Trophoblast cell (in vitro differentiated cells and primary cell): ENCODE data around the gene TTYH1.

Source experiments
- DNase-seq, 2 donors: peaks; one replicate each; pipeline ENCODE4 v3.0.0-alpha.2; 2016
- H2AFZ ChIP-seq: 2 replicates; pipeline ENCODE4 v1.6.1; 2013; ENCODE audit warnings: low read length, moderate library complexity, mild to moderate bottlenecking; ENCODE audit not compliant: insufficient read depth, poor library complexity
- H2AK5ac ChIP-seq: 2 replicates; pipeline ENCODE4 v1.6.1; 2013; ENCODE audit warnings: mild to moderate bottlenecking, low read length
- H2BK120ac ChIP-seq: 2 replicates; pipeline ENCODE4 v1.6.1; 2013; ENCODE audit warnings: low read length, mild to moderate bottlenecking, moderate library complexity; ENCODE audit not compliant: insufficient read depth, poor library complexity
- H2BK12ac ChIP-seq: 2 replicates; pipeline ENCODE4 v1.6.1; 2013; ENCODE audit warnings: mild to moderate bottlenecking, low read length, moderate library complexity
- H2BK5ac ChIP-seq: 2 replicates; pipeline ENCODE4 v1.6.1; 2013; ENCODE audit warnings: low read length, low read depth, moderate library complexity, mild to moderate bottlenecking; ENCODE audit not compliant: poor library complexity
- H3K14ac ChIP-seq: 2 replicates; pipeline ENCODE4 v1.6.1; 2013; ENCODE audit warnings: mild to moderate bottlenecking, low read length
- H3K18ac ChIP-seq: 2 replicates; pipeline ENCODE4 v1.6.1; 2013; ENCODE audit warnings: mild to moderate bottlenecking, low read length
- H3K23ac ChIP-seq: 2 replicates; pipeline ENCODE4 v1.6.1; 2013; ENCODE audit warnings: low read length
- H3K27ac ChIP-seq: 2 replicates; pipeline ENCODE4 v1.5.1; 2013; ENCODE audit warnings: low read depth, mild to moderate bottlenecking, inconsistent platforms, low read length, moderate library complexity
- H3K27me3 ChIP-seq: 2 replicates; pipeline ENCODE4 v1.6.1; 2013; ENCODE audit warnings: inconsistent platforms, mild to moderate bottlenecking, low read length, moderate library complexity; ENCODE audit not compliant: insufficient read depth
- H3K36me3 ChIP-seq, 2 experiments: 1 replicate in 1 of 2; 2 replicates in 1 of 2; pipeline ENCODE4 v1.6.1; 2013; ENCODE audit warnings: low read length in 2 of 2, mild to moderate bottlenecking in 2 of 2, moderate library complexity in 1 of 2; ENCODE audit not compliant: insufficient read depth in 2 of 2, control insufficient read depth in 1 of 2
- H3K4ac ChIP-seq: 2 replicates; pipeline ENCODE4 v1.6.1; 2013; ENCODE audit warnings: low read depth, mild to moderate bottlenecking, low read length, moderate library complexity
- H3K4me1 ChIP-seq, 2 experiments: 1 replicate in 1 of 2; 2 replicates in 1 of 2; pipeline ENCODE4 v1.6.1; 2013; ENCODE audit warnings: low read length in 2 of 2, mild to moderate bottlenecking in 2 of 2, moderate library complexity in 1 of 2; ENCODE audit not compliant: insufficient read depth in 2 of 2, control insufficient read depth in 1 of 2
- H3K4me2 ChIP-seq: 2 replicates; pipeline ENCODE4 v1.6.1; 2013; ENCODE audit warnings: inconsistent platforms, mild to moderate bottlenecking, low read length, moderate library complexity
- H3K4me3 ChIP-seq: 2 replicates; pipeline ENCODE4 v1.5.1; 2013; ENCODE audit warnings: mild to moderate bottlenecking, low read depth, low read length, inconsistent platforms
- H3K79me1 ChIP-seq: one replicate; pipeline ENCODE4 v1.6.1; 2013; ENCODE audit warnings: low read length
- H3K79me2 ChIP-seq: 2 replicates; pipeline ENCODE4 v1.6.1; 2013; ENCODE audit warnings: low read length, mild to moderate bottlenecking; ENCODE audit not compliant: control insufficient read depth, insufficient read depth, poor library complexity
- H3K9ac ChIP-seq: 2 replicates; pipeline ENCODE4 v1.6.1; 2013; ENCODE audit warnings: mild to moderate bottlenecking, low read length
- H3K9me3 ChIP-seq: 2 replicates; pipeline ENCODE4 v1.6.1; 2013; ENCODE audit warnings: low read depth, mild to moderate bottlenecking, control low read depth, inconsistent platforms, low read length; ENCODE audit not compliant: insufficient read depth
- H4K12ac ChIP-seq: 2 replicates; pipeline ENCODE4 v1.6.1; 2013; ENCODE audit warnings: low read depth, mild to moderate bottlenecking, low read length, moderate library complexity
- H4K8ac ChIP-seq: 2 replicates; pipeline ENCODE4 v1.6.1; 2013; ENCODE audit warnings: low read depth, mild to moderate bottlenecking, low read length, moderate library complexity
- H4K91ac ChIP-seq: one replicate; pipeline ENCODE4 v1.6.1; 2013; ENCODE audit warnings: low read depth, mild to moderate bottlenecking, low read length, moderate library complexity
- WGBS: extraction: QIAGEN DNeasy Blood & Tissue Kit; methylation state at CpG from one replicate; pipeline ENCODE4 v1.1.7; 2013; ENCODE audit warnings: missing lambda C conversion rate; ENCODE audit not compliant: insufficient read length, insufficient coverage; ENCODE audit errors: extremely low coverage; 5-methylcytosine and 5-hydroxymethylcytosine counted together

The TTYH1 gene

GRCh38 chr19:54416695-54417491 is 1.6 kb downstream of the TTYH1 start:
- Histone ChIP-seq H4K91ac (no peak overlapping the region), H2AK5ac (no peak overlapping the region), H2AFZ (no peak overlapping the region), H3K23ac (no peak overlapping the region), H3K27ac (no peak overlapping the region), H4K8ac (no peak overlapping the region), H2BK12ac (no peak overlapping the region), H3K4me2 (no peak overlapping the region), H3K36me3 (no peaks in the 10 kb centered on the region), H4K12ac (no peak overlapping the region), H2BK120ac (no peak overlapping the region), H3K9me3 (peaks cover 22% of the 10 kb centered on the region), H3K27me3 (peaks cover 35% of the 10 kb centered on the region), H3K14ac (no peak overlapping the region), H3K4me3 (no peak overlapping the region), H3K4me1 (peaks cover 2 to 6% of the 10 kb centered on the region in 2 experiments), H3K79me1 (no peaks in the 10 kb centered on the region), H3K18ac (no peak overlapping the region), H2BK5ac (no peak overlapping the region), H3K4ac (no peak overlapping the region), H3K79me2 (no peaks in the 10 kb centered on the region), H3K9ac (peak overlapping the region; percentile 9)
- DNase-seq, result no peak
- 100% methylated on average over 1 of the region's 44 CpGs for WGBS

DNA sequence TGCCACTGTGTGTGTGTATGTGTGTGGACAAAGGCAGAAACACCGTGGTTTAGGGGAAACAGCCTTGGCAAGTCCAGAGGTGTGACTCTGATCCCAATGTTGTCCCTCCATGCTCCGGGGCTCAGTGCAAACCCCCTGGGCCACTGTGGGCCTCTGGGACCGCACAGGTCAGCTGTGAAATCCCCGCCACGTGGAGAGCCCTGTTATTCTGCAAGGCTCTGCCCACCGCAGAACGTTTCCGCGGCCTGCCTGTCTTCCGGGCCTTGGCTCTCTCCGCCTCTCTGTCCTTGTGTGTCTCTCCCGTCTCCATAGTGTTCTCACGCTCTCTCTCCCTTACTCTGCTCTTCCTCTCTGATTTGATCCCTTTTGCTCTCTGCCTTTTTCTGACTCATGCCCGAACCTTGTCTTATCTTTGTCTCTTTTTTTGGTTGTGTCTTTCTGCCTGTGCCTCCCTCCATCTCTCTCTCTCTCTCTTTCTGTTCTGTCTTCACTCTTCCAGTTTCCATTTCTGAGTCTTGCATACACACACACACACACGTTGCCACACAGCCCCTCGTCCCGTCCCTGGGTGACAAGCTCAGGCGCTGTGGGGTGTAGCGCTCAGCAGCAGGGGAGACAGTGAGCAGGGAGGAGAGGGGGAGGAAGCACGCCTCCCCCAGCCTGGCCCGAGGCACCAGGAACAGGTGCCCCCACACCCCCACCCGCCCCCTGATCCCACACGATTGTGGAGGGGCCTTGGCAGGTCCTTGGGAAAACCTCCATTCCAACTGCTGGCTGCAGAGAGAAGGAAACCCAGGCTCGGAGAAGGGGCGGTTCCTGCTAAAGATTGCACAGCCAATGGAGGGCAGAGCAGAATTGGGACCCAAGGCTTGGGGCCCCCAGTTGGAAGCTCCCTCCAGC is 3.0 kb downstream of the TTYH1 start:
- Histone ChIP-seq H3K4me1 (peaks cover 2 to 6% of the 10 kb centered on the region in 2 experiments), H2BK5ac (no peak overlapping the region), H3K79me1 (no peaks in the 10 kb centered on the region), H3K9me3 (peaks cover 21% of the 10 kb centered on the region), H4K91ac (no peak overlapping the region), H3K27me3 (peaks cover 35% of the 10 kb centered on the region), H3K23ac (no peak overlapping the region), H3K9ac (no peak overlapping the region), H2BK12ac (no peak overlapping the region), H3K36me3 (no peaks in the 10 kb centered on the region), H3K4ac (no peak overlapping the region), H4K8ac (no peak overlapping the region), H3K79me2 (no peaks in the 10 kb centered on the region), H3K4me2 (no peak overlapping the region), H2AFZ (no peak overlapping the region), H3K4me3 (no peak overlapping the region), H3K18ac (no peak overlapping the region), H4K12ac (no peak overlapping the region), H3K27ac (no peak overlapping the region), H2AK5ac (no peak overlapping the region), H3K14ac (no peak overlapping the region), H2BK120ac (no peak overlapping the region)
- no CpG with 5 or more reads among the region's 25 CpGs for WGBS
- no peak for DNase-seq

DNA sequence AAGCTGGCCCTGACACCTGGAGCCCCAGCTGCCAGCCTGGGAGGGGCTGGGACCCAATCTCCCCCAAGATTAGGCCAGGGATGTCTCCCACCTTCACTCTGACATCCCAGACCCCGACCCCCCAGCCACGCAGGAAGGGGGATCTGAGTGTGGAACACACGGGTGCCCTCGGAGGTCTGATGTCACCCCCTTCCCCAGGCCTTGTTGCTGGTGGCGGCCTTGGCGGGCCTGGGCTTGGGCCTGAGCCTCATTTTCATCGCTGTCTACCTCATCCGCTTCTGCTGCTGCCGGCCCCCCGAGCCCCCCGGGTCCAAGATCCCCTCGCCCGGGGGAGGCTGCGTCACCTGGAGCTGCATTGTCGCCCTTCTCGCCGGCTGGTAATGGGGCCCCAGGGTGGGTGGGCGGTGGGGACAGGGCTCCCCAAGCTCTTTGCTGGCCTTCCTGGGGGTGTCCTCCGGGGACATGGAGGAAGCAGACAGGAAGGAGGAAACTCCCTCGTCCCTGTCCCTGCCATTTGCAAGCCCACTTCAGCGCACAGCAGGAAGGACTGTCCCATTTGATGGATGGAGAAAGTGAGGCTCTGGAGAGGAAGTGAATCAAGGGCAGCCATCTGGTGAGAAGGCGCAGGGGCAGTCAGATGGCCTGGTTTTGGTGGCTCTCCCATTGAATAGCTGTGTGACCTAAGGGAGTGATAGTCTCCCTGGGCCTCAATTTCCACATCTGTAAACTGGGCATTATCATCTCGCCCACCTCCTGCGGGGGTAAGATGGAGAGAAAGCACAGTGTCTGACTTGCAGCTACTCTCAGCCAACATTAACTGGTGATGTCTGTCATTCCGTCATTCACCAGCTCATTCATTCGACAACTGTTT is 3.9 kb downstream of the TTYH1 start:
- Histone ChIP-seq H3K9ac (no peak overlapping the region), H3K79me1 (no peaks in the 10 kb centered on the region), H2AFZ (no peak overlapping the region), H2BK5ac (no peak overlapping the region), H3K4me2 (no peak overlapping the region), H3K4me3 (no peak overlapping the region), H2AK5ac (no peak overlapping the region), H3K79me2 (no peaks in the 10 kb centered on the region), H3K27me3 (peaks cover 35% of the 10 kb centered on the region), H3K4ac (no peak overlapping the region), H3K27ac (no peak overlapping the region), H3K18ac (no peak overlapping the region), H3K36me3 (no peaks in the 10 kb centered on the region), H3K9me3 (peaks cover 13% of the 10 kb centered on the region), H3K14ac (no peak overlapping the region), H4K91ac (no peak overlapping the region), H4K8ac (no peak overlapping the region), H2BK12ac (no peak overlapping the region), H3K23ac (no peak overlapping the region), H4K12ac (no peak overlapping the region), H3K4me1 (peaks cover 2 to 6% of the 10 kb centered on the region in 2 experiments), H2BK120ac (no peak overlapping the region)
- no CpG with 5 or more reads among the region's 26 CpGs for WGBS
- DNase-seq, result no peak

GRCh38 chr19:54420068-54420382 is 4.8 kb downstream of the TTYH1 start:
- H2AK5ac ChIP-seq, result no peak overlapping the region
- peaks cover 9% of the 10 kb centered on the region for H3K9me3 ChIP-seq
- H4K91ac ChIP-seq, result no peak overlapping the region
- H3K14ac ChIP-seq, result no peak overlapping the region
- H3K18ac ChIP-seq, result no peak overlapping the region
- no peak overlapping the region for H2BK120ac ChIP-seq
- H3K4me2 ChIP-seq, result peak overlapping the region; percentile 4
- H3K4me3 ChIP-seq, result no peak overlapping the region
- H3K9ac ChIP-seq, result no peak overlapping the region
- H3K36me3 ChIP-seq, result no peaks in the 10 kb centered on the region
- H3K4ac ChIP-seq, result no peak overlapping the region
- no peaks in the 10 kb centered on the region for H3K79me1 ChIP-seq
- no peak overlapping the region for H4K8ac ChIP-seq
- no peaks in the 10 kb centered on the region for H3K79me2 ChIP-seq
- no peak overlapping the region for H3K23ac ChIP-seq
- H3K27me3 ChIP-seq, result peaks cover 29% of the 10 kb centered on the region
- no peak overlapping the region for H4K12ac ChIP-seq
- no peak overlapping the region for H2BK12ac ChIP-seq
- no peak for DNase-seq
- no peak overlapping the region for H2BK5ac ChIP-seq
- peaks cover 2 to 6% of the 10 kb centered on the region in 2 experiments for H3K4me1 ChIP-seq
- H2AFZ ChIP-seq, result no peak overlapping the region
- no CpG with 5 or more reads among the region's 10 CpGs for WGBS
- H3K27ac ChIP-seq, result no peak overlapping the region
